NCI-H2029 (cell line): ENCODE measurements around the gene SOX5.

Experiments used
- DNase-seq: peaks from one replicate; lab custom pipeline; 2025; lab: John Stamatoyannopoulos, UW

Gene SOX5

DNA sequence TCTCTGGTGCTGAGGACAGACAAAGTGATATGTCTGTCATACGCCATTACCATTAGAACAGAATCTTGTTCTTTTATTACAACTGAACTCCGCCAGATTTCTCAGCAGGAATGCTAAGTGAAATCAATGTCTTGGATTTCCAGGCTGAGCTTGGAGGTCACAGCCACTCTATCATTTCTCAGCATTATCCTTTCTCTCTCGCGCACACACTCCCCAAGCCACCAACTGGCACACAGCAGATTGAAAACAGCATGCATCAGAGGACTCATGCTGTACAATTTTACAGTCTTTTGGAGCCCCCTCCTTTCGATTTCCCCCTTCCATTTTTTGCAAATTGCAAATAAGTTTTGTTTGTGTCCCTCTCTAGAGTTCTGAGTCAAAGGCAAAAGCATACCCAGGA, 348.6 kb downstream of the SOX5 start:
- no peak for DNase-seq

GRCh38 chr12:23596568-23596967, 352.9 kb downstream of the SOX5 start:
- no peak for DNase-seq

GRCh38 chr12:23587833-23588559, 361.5 kb downstream of the SOX5 start:
- DNase-seq = no peak

GRCh38 chr12:23585782-23586163, 363.7 kb downstream of the SOX5 start:
- DNase-seq = no peak

DNA sequence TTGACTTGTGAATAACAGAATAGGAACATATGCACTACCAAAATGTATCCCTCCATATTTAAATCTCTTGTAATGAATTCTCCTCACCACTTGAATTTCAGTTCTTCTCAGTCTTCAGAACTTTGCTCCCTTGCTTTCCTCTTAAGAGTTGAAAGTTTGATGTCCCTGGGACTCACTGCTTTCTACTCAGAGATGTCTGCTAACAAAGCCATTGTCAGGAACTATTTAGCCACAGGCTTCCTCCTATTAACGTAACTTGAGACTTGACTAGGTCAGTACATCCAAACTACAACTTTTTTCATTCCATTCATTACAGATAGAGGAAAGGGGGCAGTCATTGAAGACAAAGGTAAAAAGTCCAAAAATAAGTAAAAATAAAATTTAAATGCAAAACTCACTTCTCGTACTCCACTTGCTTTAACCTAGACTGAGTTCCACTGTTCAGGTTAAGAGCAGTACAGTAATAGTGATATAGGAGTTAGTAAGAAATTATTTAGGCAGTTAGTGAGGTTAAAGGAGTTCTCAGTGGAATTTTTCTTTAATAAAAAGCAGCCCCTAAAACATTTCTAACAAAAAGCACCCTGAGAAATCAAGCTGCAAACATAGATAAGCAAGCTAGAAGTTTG, 364.2 kb downstream of the SOX5 start:
- DNase-seq = no peak

GRCh38 chr12:23581913-23582312, 367.6 kb downstream of the SOX5 start:
- DNase-seq = no peak

DNA sequence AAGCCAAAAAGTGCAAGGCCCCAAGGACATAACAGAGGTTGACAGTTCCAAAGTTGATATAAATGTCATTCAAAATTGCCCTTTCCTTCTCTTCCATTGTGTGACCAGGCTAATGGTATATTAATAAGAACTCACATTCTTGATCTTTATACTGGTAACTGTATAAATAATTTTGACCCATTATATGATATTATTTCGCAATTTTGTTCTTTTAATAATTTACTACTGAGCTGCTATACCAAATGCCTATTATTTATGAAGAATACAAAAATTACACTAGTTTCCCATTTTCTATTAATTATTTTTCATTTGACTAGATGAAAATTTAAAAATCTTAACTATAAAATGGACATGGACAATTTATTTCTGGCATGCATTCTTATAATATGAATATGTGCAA, 370.2 kb downstream of the SOX5 start:
- DNase-seq = no peak

GRCh38 chr12:23576372-23576771, 373.1 kb downstream of the SOX5 start:
- DNase-seq = no peak

- DNase-seq = no peak
Measured at GRCh38 chr12:23569356-23569755, 380.1 kb downstream of the SOX5 start.

DNA sequence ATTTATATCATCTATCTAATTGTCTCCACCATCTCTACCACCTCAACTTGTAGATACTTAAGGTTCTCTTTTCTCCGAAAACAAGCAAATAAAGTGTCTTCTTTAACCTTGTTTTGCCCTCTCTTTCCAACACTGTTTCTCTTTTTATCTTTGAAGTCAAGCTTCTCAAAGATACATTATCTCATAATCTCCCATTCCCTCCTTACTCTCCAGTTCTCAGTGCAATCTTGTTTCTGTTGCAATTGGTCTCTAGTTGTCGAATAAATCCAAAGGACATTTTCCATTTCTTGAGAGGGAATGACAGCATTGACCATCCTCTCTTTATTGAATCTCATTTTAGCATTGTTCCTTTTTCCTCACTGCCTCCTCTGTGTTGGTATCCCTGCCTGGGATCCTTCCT, 383.3 kb downstream of the SOX5 start:
- no peak for DNase-seq

GRCh38 chr12:23564451-23565152, 384.9 kb downstream of the SOX5 start:
- no peak for DNase-seq

- no peak for DNase-seq
Measured at GRCh38 chr12:23561364-23562345, 387.8 kb downstream of the SOX5 start.

DNA sequence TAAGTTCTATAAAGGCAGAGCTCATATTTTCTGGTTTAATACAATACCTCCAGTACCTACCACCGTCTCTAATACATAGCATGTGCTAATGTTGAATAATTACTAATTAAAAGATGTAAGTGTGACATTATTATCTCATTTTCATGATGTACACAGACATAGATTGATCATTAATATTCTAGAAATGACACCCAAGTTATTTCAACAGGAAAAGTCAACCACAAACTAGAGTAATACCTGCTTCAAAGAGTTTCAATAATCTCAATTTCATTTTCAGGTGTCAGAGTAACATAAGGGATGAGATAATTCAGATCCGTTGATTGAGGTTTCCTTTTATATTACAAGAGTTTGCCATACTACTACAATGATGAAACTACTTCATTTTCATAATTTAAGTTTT, 388.9 kb downstream of the SOX5 start:
- no peak for DNase-seq

DNA sequence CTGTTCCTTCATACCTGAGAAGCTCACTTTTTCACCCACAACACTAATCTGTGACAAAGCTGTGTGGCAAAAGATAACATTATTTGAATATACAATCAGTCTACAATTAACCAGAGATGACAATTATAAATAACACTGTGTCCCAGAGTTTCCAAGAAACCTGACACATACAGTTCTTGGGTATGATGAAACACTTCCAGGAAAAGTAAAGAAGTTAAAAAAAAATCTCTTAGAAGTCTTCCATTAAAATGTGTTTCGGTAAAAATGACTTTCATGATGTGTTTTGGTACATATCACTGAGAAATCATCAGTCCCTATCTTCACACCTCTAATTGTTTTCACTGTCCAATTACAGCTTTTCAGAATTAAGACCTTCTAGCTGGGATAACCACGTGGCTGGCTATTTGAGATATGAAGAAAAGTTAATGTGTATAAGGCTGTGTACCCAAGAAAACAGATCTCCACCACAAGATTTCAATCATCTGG, 390.2 kb downstream of the SOX5 start:
- no peak for DNase-seq

DNA sequence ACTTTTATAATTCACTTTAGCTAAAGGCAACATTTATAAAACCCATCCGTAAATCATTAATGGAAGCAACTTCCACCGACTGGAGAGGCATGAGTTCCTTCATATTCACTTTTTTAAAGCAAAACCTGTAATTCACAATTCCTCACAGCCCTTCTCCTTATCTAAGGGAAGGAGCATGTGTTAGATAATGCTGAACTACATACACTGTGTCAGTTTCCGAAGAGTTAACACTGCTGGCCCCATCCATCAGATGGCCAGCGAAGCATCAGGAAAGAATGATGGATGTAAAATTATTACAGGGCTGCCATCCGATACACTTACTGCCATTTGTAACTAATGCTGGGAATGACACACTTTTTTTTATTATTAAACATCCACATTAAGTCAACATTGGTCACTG, 392.8 kb downstream of the SOX5 start:
- DNase-seq = no peak

- no peak for DNase-seq
Measured at GRCh38 chr12:23555825-23556207, 393.7 kb downstream of the SOX5 start.

DNA sequence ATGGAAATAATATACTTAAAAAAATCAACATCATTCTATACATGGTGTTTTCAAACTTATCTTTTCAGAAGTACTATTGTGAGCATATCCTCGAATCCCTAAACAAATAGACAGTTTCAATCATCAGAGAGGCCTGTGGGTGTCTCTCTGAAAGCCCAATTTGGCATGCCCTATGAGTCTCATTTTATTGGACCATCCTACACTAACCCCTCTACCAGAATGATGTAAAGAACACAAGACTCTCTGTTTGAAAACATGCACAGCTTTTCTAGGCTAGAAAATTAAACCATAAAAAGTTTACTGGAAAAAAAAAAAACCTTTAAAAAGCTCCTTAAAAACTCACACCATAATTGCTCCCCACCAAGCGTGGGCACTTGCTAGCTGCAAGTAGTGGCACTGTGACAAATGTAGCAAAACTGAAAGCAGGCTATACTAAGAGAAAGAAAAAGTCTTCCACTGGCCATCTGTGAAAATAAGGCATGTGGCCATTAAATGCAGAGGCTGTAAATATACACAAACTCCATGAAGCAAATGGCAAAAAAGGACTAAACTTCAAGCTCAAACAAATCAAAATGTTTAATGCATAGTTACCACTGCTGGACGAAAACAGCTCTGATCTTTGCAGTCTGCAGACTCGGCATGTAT, 394.2 kb downstream of the SOX5 start:
- no peak for DNase-seq

DNA sequence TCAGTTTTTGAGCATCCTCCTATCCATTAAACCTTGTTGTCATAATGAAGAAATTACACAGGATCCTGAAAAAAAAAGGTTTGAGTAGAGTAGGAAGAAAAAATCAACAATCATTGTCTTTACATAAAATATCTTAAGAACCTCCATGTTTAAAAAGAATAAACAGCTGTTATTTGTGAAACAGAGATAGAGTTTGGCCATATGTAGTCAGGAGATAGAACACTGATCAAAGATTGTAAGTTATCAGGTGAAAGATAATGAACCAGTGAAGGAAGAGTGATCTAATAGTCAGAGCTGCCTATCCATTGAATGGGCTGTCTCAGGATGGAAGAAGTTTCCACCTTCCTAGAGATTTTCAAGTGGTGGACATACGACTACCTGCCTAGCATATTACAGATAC, 397.1 kb downstream of the SOX5 start:
- no peak for DNase-seq

- no peak for DNase-seq
Measured at GRCh38 chr12:23550753-23551152, 398.7 kb downstream of the SOX5 start.

DNA sequence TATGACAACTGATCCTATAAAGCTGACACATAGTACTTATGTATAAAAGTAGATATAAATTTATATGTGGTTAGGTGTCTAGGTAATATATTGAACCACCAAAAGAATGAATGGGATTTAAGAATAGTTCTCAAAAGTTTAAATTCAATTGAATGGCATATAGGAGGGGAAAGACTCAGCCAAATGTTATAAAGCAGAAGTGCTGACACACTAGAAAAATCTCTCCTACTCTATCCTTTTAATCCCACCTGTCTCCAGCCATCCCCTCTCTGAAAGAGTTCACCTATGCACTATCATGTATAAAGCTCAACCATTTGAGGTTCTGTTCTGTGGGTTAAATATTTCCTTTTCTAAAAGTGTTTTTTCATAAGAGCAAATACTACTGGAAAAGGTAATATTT, 400.7 kb downstream of the SOX5 start:
- no peak for DNase-seq

DNA sequence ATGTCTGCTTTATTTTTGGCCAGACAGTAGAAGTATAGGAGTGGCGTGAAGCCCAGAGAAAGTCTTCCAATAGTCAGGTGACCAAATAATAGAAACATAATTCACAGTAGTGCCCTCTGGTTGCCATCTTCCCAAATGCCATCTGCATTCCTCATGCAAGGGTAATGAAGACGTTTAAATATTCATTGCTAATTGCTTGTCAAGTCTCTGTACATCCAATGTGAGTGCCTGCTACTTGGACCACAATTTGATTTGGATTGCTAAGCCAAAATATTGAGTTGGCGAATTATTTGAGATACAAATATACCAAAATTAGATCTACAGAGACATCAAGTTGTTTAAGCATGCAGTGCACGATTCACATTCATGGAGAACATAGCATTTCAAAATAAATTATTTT, 402.7 kb downstream of the SOX5 start:
- DNase-seq = no peak

- DNase-seq = no peak
Measured at GRCh38 chr12:23543767-23544166, 405.7 kb downstream of the SOX5 start.
